Neural cell (in vitro differentiated cells): Measurements from ENCODE around the gene GALK1. TPM values are rescaled to one million over a fixed set of nuclear protein-coding genes. Genes with fewer than 3 reads are reported as not detected.

Source experiments
- H2AFZ ChIP-seq: fragments of 200-600, 300-800 bp; sonication (generic), shearing (Covaris generic); 2 replicates; pipeline ENCODE4 v1.6.0; 2014; ENCODE audit warnings: low read depth, mild to moderate bottlenecking, antibody characterized with exemption, low read length, moderate library complexity
- H3F3A ChIP-seq: fragments of 200-600 bp; shearing (Covaris generic); 2 replicates; pipeline ENCODE4 v1.6.1; 2016; ENCODE audit warnings: mild to moderate bottlenecking, moderate library complexity, mixed read lengths, antibody characterized with exemption, low read length; ENCODE audit not compliant: insufficient read depth, poor library complexity, severe bottlenecking
- H3K27ac ChIP-seq: fragments of 200-600, 300-800 bp; sonication (generic), shearing (Covaris generic); 2 replicates; pipeline ENCODE4 v1.5.1; 2014; ENCODE audit warnings: mild to moderate bottlenecking, low read length, moderate library complexity
- H3K27me3 ChIP-seq: fragments of 300-800, 200-600 bp; sonication (generic), shearing (Covaris generic); 2 replicates; pipeline ENCODE4 v1.6.0; 2014; ENCODE audit warnings: mild to moderate bottlenecking, low read depth, low read length, moderate library complexity; ENCODE audit not compliant: insufficient read depth
- H3K36me3 ChIP-seq: fragments of 300-800, 200-600 bp; sonication (generic), shearing (Covaris generic); 2 replicates; pipeline ENCODE4 v1.5.1; 2014; ENCODE audit warnings: mild to moderate bottlenecking, antibody characterized with exemption, low read length, moderate library complexity; ENCODE audit not compliant: insufficient read depth
- H3K4me2 ChIP-seq: fragments of 300-800, 200-600 bp; sonication (generic), shearing (Covaris generic); 2 replicates; pipeline ENCODE4 v1.6.0; 2014; ENCODE audit warnings: mild to moderate bottlenecking, low read length
- H3K4me3 ChIP-seq: fragments of 300-800, 200-600 bp; sonication (generic), shearing (Covaris generic); 2 replicates; pipeline ENCODE4 v1.5.1; 2014; ENCODE audit warnings: mild to moderate bottlenecking, low read length, moderate library complexity
- H3K79me2 ChIP-seq: fragments of 200-600 bp; shearing (Covaris generic); replicated peaks from 2 replicates; pipeline ENCODE4 v1.6.0; 2014; ENCODE audit warnings: mild to moderate bottlenecking, low read length, moderate library complexity; ENCODE audit not compliant: insufficient read depth
- H3K9ac ChIP-seq: fragments of 300-800, 200-600 bp; sonication (generic), shearing (Covaris generic); 2 replicates; pipeline ENCODE4 v1.6.1; 2016; ENCODE audit warnings: mild to moderate bottlenecking, low read length, mixed read lengths
- H3K9me2 ChIP-seq: fragments of 200-600 bp; shearing (Covaris generic); 2 replicates; pipeline ENCODE4 v1.6.1; 2016; ENCODE audit warnings: mild to moderate bottlenecking, low read length, mixed read lengths; ENCODE audit not compliant: insufficient read depth
- H3K9me3 ChIP-seq: fragments of 200-600, 300-800 bp; sonication (generic), shearing (Covaris generic); 2 replicates; pipeline ENCODE4 v1.6.1; 2016; ENCODE audit warnings: mild to moderate bottlenecking, mixed run types, low read length, moderate library complexity, mixed read lengths
- H4K20me1 ChIP-seq: fragments of 200-600 bp; shearing (Covaris generic); 2 replicates; pipeline ENCODE4 v1.6.1; 2016; ENCODE audit warnings: mild to moderate bottlenecking, mixed run types; ENCODE audit not compliant: insufficient read depth
- EP300 ChIP-seq: fragments of 450-650 bp; conservative IDR thresholded peaks from 2 replicates; pipeline ENCODE4 v1.6.1; 2014; ENCODE audit warnings: antibody characterized with exemption, mild to moderate bottlenecking, moderate library complexity; ENCODE audit not compliant: poor library complexity, severe bottlenecking
- EZH2 ChIP-seq: fragments of 200-600, 300-800 bp; shearing (Covaris generic), sonication (generic); IDR thresholded peaks from 2 replicates; pipeline ENCODE4 v1.6.1; 2014; ENCODE audit warnings: antibody characterized with exemption, low read length, borderline replicate concordance, mild to moderate bottlenecking; ENCODE audit not compliant: insufficient read depth, poor library complexity, severe bottlenecking
- MXI1 ChIP-seq: fragments of 450-650 bp; conservative IDR thresholded peaks from 2 replicates; pipeline ENCODE4 v1.6.1; 2014; ENCODE audit warnings: antibody characterized with exemption, mild to moderate bottlenecking; ENCODE audit not compliant: poor library complexity, severe bottlenecking
- POLR2AphosphoS5 ChIP-seq: IDR thresholded peaks from 2 replicates; pipeline ENCODE4 v1.6.1; 2012
- RAD21 ChIP-seq: fragments of 450-650 bp; conservative IDR thresholded peaks from 2 replicates; pipeline ENCODE4 v1.6.1; 2014; ENCODE audit warnings: antibody characterized with exemption, mild to moderate bottlenecking, moderate library complexity
- SMC3 ChIP-seq: fragments of 450-650 bp; conservative IDR thresholded peaks from 2 replicates; pipeline ENCODE4 v1.6.1; 2014; ENCODE audit warnings: antibody characterized with exemption, mild to moderate bottlenecking, moderate library complexity; ENCODE audit not compliant: poor library complexity
- TAF1 ChIP-seq: IDR thresholded peaks from 2 replicates; pipeline ENCODE4 v1.6.1; 2012; ENCODE audit warnings: low read depth
- polyA plus RNA-seq: library from polyadenylated mRNA; depleted of rRNA; stranded (reverse); fragments of >200 nt; gene quantifications from 2 replicates; pipeline ENCODE4 v1.2.3, GENCODE V29; 2014
- TF ChIP-seq, protein P1 (sequence below): fragments of 450-650 bp; IDR thresholded peaks from 2 replicates; pipeline ENCODE4 v1.5.1; 2014; ENCODE audit warnings: antibody characterized with exemption, mild to moderate bottlenecking, moderate library complexity; ENCODE audit not compliant: poor library complexity, severe bottlenecking
- TF ChIP-seq, protein P2 (sequence below): IDR thresholded peaks from 2 replicates; pipeline ENCODE4 v1.6.1; 2012; ENCODE audit warnings: borderline replicate concordance

GALK1 gene
- polyA plus RNA-seq, 1 donor from 2014 or later: 4.8 TPM

DNA sequence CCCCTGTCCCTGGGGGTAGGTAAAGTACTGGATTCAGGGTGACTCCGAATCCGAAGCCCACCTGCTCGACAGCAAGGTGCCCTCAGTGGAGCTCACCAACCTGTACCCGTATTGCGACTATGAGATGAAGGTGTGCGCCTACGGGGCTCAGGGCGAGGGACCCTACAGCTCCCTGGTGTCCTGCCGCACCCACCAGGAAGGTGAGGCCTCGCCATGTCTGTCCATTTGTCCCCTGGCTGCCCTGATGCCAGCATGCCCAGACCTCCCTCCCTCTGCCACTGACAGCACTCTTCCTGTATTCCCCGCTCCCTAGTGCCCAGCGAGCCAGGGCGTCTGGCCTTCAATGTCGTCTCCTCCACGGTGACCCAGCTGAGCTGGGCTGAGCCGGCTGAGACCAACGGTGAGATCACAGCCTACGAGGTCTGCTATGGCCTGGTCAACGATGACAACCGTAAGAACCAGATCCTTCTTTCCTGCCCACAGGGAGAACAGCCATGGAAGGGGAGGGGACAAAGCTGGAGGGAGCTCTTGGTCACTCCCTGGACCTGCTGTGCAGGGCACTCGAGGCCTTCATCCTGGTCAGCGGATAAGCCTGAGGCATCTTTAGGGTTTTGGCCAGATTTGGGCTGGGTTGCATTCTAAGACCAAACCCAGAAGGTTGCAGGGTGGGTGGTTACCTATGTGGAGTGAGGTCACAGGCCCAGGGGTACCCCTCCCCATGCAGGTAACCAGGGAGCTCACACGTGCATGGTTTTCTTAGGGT is 14.2 kb downstream of the GALK1 start:
- no peaks in the 10 kb centered on the region for H3K36me3 ChIP-seq
- no peak overlapping the region for H3K27ac ChIP-seq
- H3K4me2 ChIP-seq: no peak overlapping the region
- H3K27me3 ChIP-seq: no peaks in the 10 kb centered on the region
- no peaks in the 10 kb centered on the region for H3K9me3 ChIP-seq
- no peaks in the 10 kb centered on the region for H3K9me2 ChIP-seq
- H3K4me3 ChIP-seq: no peak overlapping the region
- TF ChIP-seq MXI1: no peak
- no peak for TF ChIP-seq RAD21
- no peak for TF ChIP-seq EP300
- no peak for TF ChIP-seq EZH2
- TF ChIP-seq, protein P1, sequence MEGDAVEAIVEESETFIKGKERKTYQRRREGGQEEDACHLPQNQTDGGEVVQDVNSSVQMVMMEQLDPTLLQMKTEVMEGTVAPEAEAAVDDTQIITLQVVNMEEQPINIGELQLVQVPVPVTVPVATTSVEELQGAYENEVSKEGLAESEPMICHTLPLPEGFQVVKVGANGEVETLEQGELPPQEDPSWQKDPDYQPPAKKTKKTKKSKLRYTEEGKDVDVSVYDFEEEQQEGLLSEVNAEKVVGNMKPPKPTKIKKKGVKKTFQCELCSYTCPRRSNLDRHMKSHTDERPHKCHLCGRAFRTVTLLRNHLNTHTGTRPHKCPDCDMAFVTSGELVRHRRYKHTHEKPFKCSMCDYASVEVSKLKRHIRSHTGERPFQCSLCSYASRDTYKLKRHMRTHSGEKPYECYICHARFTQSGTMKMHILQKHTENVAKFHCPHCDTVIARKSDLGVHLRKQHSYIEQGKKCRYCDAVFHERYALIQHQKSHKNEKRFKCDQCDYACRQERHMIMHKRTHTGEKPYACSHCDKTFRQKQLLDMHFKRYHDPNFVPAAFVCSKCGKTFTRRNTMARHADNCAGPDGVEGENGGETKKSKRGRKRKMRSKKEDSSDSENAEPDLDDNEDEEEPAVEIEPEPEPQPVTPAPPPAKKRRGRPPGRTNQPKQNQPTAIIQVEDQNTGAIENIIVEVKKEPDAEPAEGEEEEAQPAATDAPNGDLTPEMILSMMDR: no peak
- TF ChIP-seq POLR2AphosphoS5: no peak
- TF ChIP-seq, protein P2, sequence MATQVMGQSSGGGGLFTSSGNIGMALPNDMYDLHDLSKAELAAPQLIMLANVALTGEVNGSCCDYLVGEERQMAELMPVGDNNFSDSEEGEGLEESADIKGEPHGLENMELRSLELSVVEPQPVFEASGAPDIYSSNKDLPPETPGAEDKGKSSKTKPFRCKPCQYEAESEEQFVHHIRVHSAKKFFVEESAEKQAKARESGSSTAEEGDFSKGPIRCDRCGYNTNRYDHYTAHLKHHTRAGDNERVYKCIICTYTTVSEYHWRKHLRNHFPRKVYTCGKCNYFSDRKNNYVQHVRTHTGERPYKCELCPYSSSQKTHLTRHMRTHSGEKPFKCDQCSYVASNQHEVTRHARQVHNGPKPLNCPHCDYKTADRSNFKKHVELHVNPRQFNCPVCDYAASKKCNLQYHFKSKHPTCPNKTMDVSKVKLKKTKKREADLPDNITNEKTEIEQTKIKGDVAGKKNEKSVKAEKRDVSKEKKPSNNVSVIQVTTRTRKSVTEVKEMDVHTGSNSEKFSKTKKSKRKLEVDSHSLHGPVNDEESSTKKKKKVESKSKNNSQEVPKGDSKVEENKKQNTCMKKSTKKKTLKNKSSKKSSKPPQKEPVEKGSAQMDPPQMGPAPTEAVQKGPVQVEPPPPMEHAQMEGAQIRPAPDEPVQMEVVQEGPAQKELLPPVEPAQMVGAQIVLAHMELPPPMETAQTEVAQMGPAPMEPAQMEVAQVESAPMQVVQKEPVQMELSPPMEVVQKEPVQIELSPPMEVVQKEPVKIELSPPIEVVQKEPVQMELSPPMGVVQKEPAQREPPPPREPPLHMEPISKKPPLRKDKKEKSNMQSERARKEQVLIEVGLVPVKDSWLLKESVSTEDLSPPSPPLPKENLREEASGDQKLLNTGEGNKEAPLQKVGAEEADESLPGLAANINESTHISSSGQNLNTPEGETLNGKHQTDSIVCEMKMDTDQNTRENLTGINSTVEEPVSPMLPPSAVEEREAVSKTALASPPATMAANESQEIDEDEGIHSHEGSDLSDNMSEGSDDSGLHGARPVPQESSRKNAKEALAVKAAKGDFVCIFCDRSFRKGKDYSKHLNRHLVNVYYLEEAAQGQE: no peak
- TF ChIP-seq TAF1: no peak
- H4K20me1 ChIP-seq: no peaks in the 10 kb centered on the region
- H3F3A ChIP-seq: no peaks in the 10 kb centered on the region
- no peaks in the 10 kb centered on the region for H3K79me2 ChIP-seq
- H2AFZ ChIP-seq: no peak overlapping the region
- H3K9ac ChIP-seq: no peak overlapping the region

DNA sequence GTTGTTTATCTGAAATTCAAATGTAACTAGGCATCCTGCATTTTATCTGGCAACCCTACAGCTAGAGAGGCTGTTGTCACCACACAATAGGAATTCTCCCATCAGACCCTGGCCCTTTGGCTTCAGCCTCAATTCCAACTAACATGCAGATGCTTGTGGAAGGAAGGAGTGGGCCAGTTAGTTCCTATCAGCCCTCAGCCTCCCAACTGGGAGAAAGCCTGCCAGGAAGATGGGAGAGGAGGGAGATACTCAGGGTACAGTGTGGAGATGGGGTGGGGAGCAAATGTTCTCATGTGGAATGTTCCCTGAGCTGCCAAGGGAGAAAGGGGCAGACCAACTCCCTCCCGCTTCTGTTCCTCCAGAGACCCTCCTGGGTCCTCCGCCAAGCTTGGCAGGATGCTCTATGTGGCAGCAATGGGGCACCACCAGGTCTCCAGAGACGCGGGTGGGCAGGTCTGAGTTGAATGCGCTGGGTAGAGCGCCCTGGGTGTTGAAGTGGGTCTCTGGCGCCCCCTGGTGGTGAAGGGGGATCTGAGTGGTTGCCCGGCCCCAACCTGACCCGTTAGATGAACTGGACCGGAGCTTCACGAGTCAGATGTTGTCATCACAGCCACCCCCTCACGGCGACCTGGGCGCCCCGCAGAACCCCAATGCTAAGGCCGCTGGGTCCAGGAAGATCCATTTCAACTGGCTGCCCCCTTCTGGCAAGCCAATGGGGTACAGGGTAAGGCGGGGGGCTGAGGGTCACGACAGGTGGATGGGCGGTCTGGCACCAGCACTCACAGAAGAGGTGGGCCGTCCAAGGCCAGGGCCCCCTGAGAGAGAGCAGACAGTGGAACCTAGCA is 15.2 kb downstream of the GALK1 start:
- Histone ChIP-seq H3K27ac (no peak overlapping the region), H4K20me1 (no peaks in the 10 kb centered on the region), H3K4me3 (no peak overlapping the region), H3K4me2 (no peak overlapping the region), H3K79me2 (no peaks in the 10 kb centered on the region), H3K27me3 (no peaks in the 10 kb centered on the region), H3F3A (no peaks in the 10 kb centered on the region), H3K36me3 (no peaks in the 10 kb centered on the region), H2AFZ (no peak overlapping the region), H3K9me3 (no peaks in the 10 kb centered on the region), H3K9me2 (no peaks in the 10 kb centered on the region), H3K9ac (no peak overlapping the region)
- TF ChIP-seq SMC3 (peak; percentile 44), RAD21 (peak; percentile 55), MXI1 (no peak), TAF1 (no peak), EZH2 (no peak), POLR2AphosphoS5 (no peak), EP300 (no peak)
- TF ChIP-seq, protein P1: peak; percentile 75
- TF ChIP-seq, protein P2: no peak
